ENCODE results near the gene CARD16. TPM values are rescaled to one million over a fixed set of nuclear protein-coding genes. Genes with fewer than 3 reads are reported as not detected.

Gene CARD16
- total and polyA plus RNA-seq, 7 experiments from 2014 or later: 37.1 to 184 (median 69.4) TPM

GRCh38 chr11:105051559-105051958, 6.4 kb upstream of the CARD16 start:
- CTCF ChIA-PET: no interaction called here
- H3K9me3 Mint-ChIP-seq: no peaks in the 10 kb centered on the region
- peaks cover 0 to 9% (median 5%) of the 10 kb centered on the region in 7 donors for H3K4me1 Mint-ChIP-seq

GRCh38 chr11:105049481-105049880, 4.3 kb upstream of the CARD16 start:
- POLR2A ChIA-PET: no interaction called here
- H3K9me3 Mint-ChIP-seq: peaks cover 0 to 2% (median 0%) of the 10 kb centered on the region in 11 donors
- no peak overlapping the region for H3K4me3 Mint-ChIP-seq
- Histone ChIP-seq H3K4me3 (ENCODE audit: low read length) (no peak overlapping the region), H3K36me3 (ENCODE audit: control insufficient read depth in 2 of 3, insufficient read depth in 3 of 3, low read length in 3 of 3) (no peaks in the 10 kb centered on the region), H3K27ac (ENCODE audit: low read depth, low read length) (no peak overlapping the region), H3K27me3 (ENCODE audit: control insufficient read depth in 2 of 2, insufficient read depth in 2 of 2, low read length in 2 of 2) (no peaks in the 10 kb centered on the region), H3K4me1 (ENCODE audit: control insufficient read depth in 2 of 2, insufficient read depth in 2 of 2, low read length in 2 of 2) (peaks cover 0 to 9% of the 10 kb centered on the region in 2 donors), H3K9me3 (ENCODE audit: control insufficient read depth in 2 of 3, low read length in 3 of 3) (no peaks in the 10 kb centered on the region)
- H3K4me1 Mint-ChIP-seq: peaks cover 12 to 24% (median 14%) of the 10 kb centered on the region in 7 donors
- no peak for ATAC-seq
- H3K27me3 Mint-ChIP-seq: no peaks in the 10 kb centered on the region
- intact Hi-C loops (cut with micrococcal nuclease): loop anchor here (5.0 to 10.0 kb wide), 5 partner anchors 37 to 1025 kb away; partner anchors contain the start of genes AASDHPPT (in 2 of the 2), KBTBD3 (in 2 of the 2) and MSANTD4 (in 1 of the 2)
- H3K27ac Mint-ChIP-seq: no peak overlapping the region
- CTCF ChIA-PET: interaction anchor here (0.6 kb wide), 1 partner anchor 47 kb away, joined by 3 read pairs; no protein-coding TSS in a partner anchor
- DNase-seq: no peak
- H3K36me3 Mint-ChIP-seq: peaks cover 0 to 6% (median 0%) of the 10 kb centered on the region in 5 donors

More at GRCh38 chr11:105051559-105051958, 6.4 kb upstream of the CARD16 start:
- POLR2A ChIA-PET: no interaction called here
- intact Hi-C loops (cut with micrococcal nuclease): no loop called here
- H3K36me3 Mint-ChIP-seq: peaks cover 0 to 2% (median 0%) of the 10 kb centered on the region in 5 donors
- H3K9me3 ChIP-seq (ENCODE audit: control insufficient read depth in 2 of 3, low read length in 3 of 3): no peaks in the 10 kb centered on the region
- no peak overlapping the region for H3K4me3 Mint-ChIP-seq
- ATAC-seq (no peak), DNase-seq (no peak)
- H3K27ac ChIP-seq (ENCODE audit: low read depth, low read length): no peak overlapping the region
- H3K36me3 ChIP-seq (ENCODE audit: control insufficient read depth in 2 of 3, insufficient read depth in 3 of 3, low read length in 3 of 3): no peaks in the 10 kb centered on the region
- H3K4me1 ChIP-seq (ENCODE audit: control insufficient read depth in 2 of 2, insufficient read depth in 2 of 2, low read length in 2 of 2): no peaks in the 10 kb centered on the region
- no peaks in the 10 kb centered on the region for H3K27me3 ChIP-seq (ENCODE audit: control insufficient read depth in 2 of 2, insufficient read depth in 2 of 2, low read length in 2 of 2)
- H3K27me3 Mint-ChIP-seq: peaks cover 0 to 7% (median 0%) of the 10 kb centered on the region in 5 donors
- no peak overlapping the region for H3K4me3 ChIP-seq (ENCODE audit: low read length)
- H3K27ac Mint-ChIP-seq: no peak overlapping the region

- ATAC-seq (no peak), DNase-seq (no peak)
- H3K27ac ChIP-seq (ENCODE audit: low read depth, low read length): no peak overlapping the region
- ChIA-PET CTCF (no interaction called here), POLR2A (no interaction called here)
- peak overlapping the region in 2 of 9 donors; percentile 14 to 99 for H3K27ac Mint-ChIP-seq
- H3K9me3 Mint-ChIP-seq: peaks cover 0 to 2% (median 0%) of the 10 kb centered on the region in 11 donors
- no peaks in the 10 kb centered on the region for H3K36me3 ChIP-seq (ENCODE audit: control insufficient read depth in 2 of 3, insufficient read depth in 3 of 3, low read length in 3 of 3)
- H3K4me3 Mint-ChIP-seq: peak overlapping the region in 1 of 10 donors; percentile 35
- H3K9me3 ChIP-seq (ENCODE audit: control insufficient read depth in 2 of 3, low read length in 3 of 3): no peaks in the 10 kb centered on the region
- intact Hi-C loops (cut with micrococcal nuclease): loop anchor here (2.0 to 10.0 kb wide), 6 partner anchors 14 to 1028 kb away; partner anchors contain the start of genes AASDHPPT (in 2 of the 2), KBTBD3 (in 2 of the 2) and MSANTD4 (in 1 of the 2)
- H3K36me3 Mint-ChIP-seq: peaks cover 0 to 21% (median 4%) of the 10 kb centered on the region in 5 donors
- no peaks in the 10 kb centered on the region for H3K27me3 ChIP-seq (ENCODE audit: control insufficient read depth in 2 of 2, insufficient read depth in 2 of 2, low read length in 2 of 2)
- no peaks in the 10 kb centered on the region for H3K27me3 Mint-ChIP-seq
- H3K4me1 Mint-ChIP-seq: peaks cover 30 to 48% (median 37%) of the 10 kb centered on the region in 7 donors
- no peak overlapping the region for H3K4me3 ChIP-seq (ENCODE audit: low read length)
- H3K4me1 ChIP-seq (ENCODE audit: control insufficient read depth in 2 of 2, insufficient read depth in 2 of 2, low read length in 2 of 2): peaks cover 15 to 19% of the 10 kb centered on the region in 2 donors
Measured at GRCh38 chr11:105046898-105047579, 1.9 kb upstream of the CARD16 start.

GRCh38 chr11:105045676-105046296, 651 bp upstream of the CARD16 start:
- H3K36me3 Mint-ChIP-seq: peaks cover 0 to 30% (median 16%) of the 10 kb centered on the region in 5 donors
- H3K9me3 Mint-ChIP-seq: peaks cover 0 to 2% (median 0%) of the 10 kb centered on the region in 11 donors
- ATAC-seq (no peak), DNase-seq (no peak)
- H3K27ac Mint-ChIP-seq: peak overlapping the region; percentile 82 to 100 (median 97)
- Histone ChIP-seq H3K27me3 (ENCODE audit: control insufficient read depth in 2 of 2, insufficient read depth in 2 of 2, low read length in 2 of 2) (no peaks in the 10 kb centered on the region), H3K27ac (ENCODE audit: low read depth, low read length) (peak overlapping the region; percentile 87), H3K36me3 (ENCODE audit: control insufficient read depth in 2 of 3, insufficient read depth in 3 of 3, low read length in 3 of 3) (peaks cover 5 to 8% (median 6%) of the 10 kb centered on the region in 3 experiments), H3K9me3 (ENCODE audit: control insufficient read depth in 2 of 3, low read length in 3 of 3) (no peaks in the 10 kb centered on the region), H3K4me1 (ENCODE audit: control insufficient read depth in 2 of 2, insufficient read depth in 2 of 2, low read length in 2 of 2) (peaks cover 19% of the 10 kb centered on the region in 2 donors), H3K4me3 (ENCODE audit: low read length) (peak overlapping the region; percentile 62)
- ChIA-PET POLR2A (interaction anchor here (0.9 to 1.0 kb wide), 2 partner anchors 10 to 340 kb away, joined by 3 read pairs; no protein-coding TSS in a partner anchor), CTCF (no interaction called here)
- intact Hi-C loops (cut with micrococcal nuclease): loop anchor here (1.0 to 10.0 kb wide), 10 partner anchors 9 to 1029 kb away; partner anchors contain the start of genes AASDHPPT (in 2 of the 2), CASP4 (in 2 of the 2), KBTBD3 (in 2 of the 2) and MSANTD4 (in 1 of the 2)
- peaks cover 35 to 61% (median 44%) of the 10 kb centered on the region in 7 donors for H3K4me1 Mint-ChIP-seq
- no peaks in the 10 kb centered on the region for H3K27me3 Mint-ChIP-seq
- peak overlapping the region; percentile 76 to 100 (median 94) for H3K4me3 Mint-ChIP-seq

- Histone ChIP-seq H3K4me3 (ENCODE audit: low read length) (no peak overlapping the region), H3K9me3 (ENCODE audit: control insufficient read depth in 2 of 3, low read length in 3 of 3) (no peaks in the 10 kb centered on the region), H3K27ac (ENCODE audit: low read depth, low read length) (no peak overlapping the region), H3K36me3 (ENCODE audit: control insufficient read depth in 2 of 3, insufficient read depth in 3 of 3, low read length in 3 of 3) (peaks cover 5 to 11% (median 9%) of the 10 kb centered on the region in 3 experiments), H3K4me1 (ENCODE audit: control insufficient read depth in 2 of 2, insufficient read depth in 2 of 2, low read length in 2 of 2) (peaks cover 19% of the 10 kb centered on the region in 2 donors), H3K27me3 (ENCODE audit: control insufficient read depth in 2 of 2, insufficient read depth in 2 of 2, low read length in 2 of 2) (no peaks in the 10 kb centered on the region)
- Mint-ChIP-seq H3K36me3 (peaks cover 4 to 54% (median 43%) of the 10 kb centered on the region in 5 donors), H3K27ac (no peak overlapping the region), H3K4me3 (peak overlapping the region in 8 of 10 donors; percentile 8 to 99 (median 92)), H3K27me3 (no peaks in the 10 kb centered on the region), H3K9me3 (peaks cover 0 to 9% (median 0%) of the 10 kb centered on the region in 11 donors), H3K4me1 (peaks cover 35 to 74% (median 52%) of the 10 kb centered on the region in 7 donors)
- DNase-seq: no peak
- ChIA-PET CTCF (no interaction called here), POLR2A (interaction anchor here (0.9 kb wide), 1 partner anchor 12 kb away, joined by 3 read pairs; no protein-coding TSS in a partner anchor)
- ATAC-seq: no peak
- intact Hi-C loops (cut with micrococcal nuclease): loop anchor here (2.0 to 10.0 kb wide), 2 partner anchors 59 to 1033 kb away; partner anchors contain the start of genes AASDHPPT (in 2 of the 2) and KBTBD3 (in 2 of the 2)
Measured at GRCh38 chr11:105042178-105042577, 3.0 kb downstream of the CARD16 start.

- CTCF ChIA-PET: no interaction called here
- ATAC-seq (no peak), DNase-seq (no peak)
- POLR2A ChIA-PET: interaction anchor here (0.7 kb wide), 1 partner anchor 71 kb away, joined by 3 read pairs; no protein-coding TSS in a partner anchor
- Histone ChIP-seq H3K4me3 (ENCODE audit: low read length) (no peak overlapping the region), H3K36me3 (ENCODE audit: control insufficient read depth in 2 of 3, insufficient read depth in 3 of 3, low read length in 3 of 3) (peaks cover 5 to 11% (median 9%) of the 10 kb centered on the region in 3 experiments), H3K27me3 (ENCODE audit: control insufficient read depth in 2 of 2, insufficient read depth in 2 of 2, low read length in 2 of 2) (no peaks in the 10 kb centered on the region), H3K9me3 (ENCODE audit: control insufficient read depth in 2 of 3, low read length in 3 of 3) (no peaks in the 10 kb centered on the region), H3K27ac (ENCODE audit: low read depth, low read length) (no peak overlapping the region), H3K4me1 (ENCODE audit: control insufficient read depth in 2 of 2, insufficient read depth in 2 of 2, low read length in 2 of 2) (peaks cover 17 to 19% of the 10 kb centered on the region in 2 donors)
- Mint-ChIP-seq H3K27me3 (no peaks in the 10 kb centered on the region), H3K36me3 (peaks cover 4 to 63% (median 49%) of the 10 kb centered on the region in 5 donors), H3K9me3 (peaks cover 0 to 9% (median 2%) of the 10 kb centered on the region in 11 donors), H3K4me1 (peaks cover 32 to 72% (median 55%) of the 10 kb centered on the region in 7 donors), H3K27ac (no peak overlapping the region), H3K4me3 (peak overlapping the region in 1 of 10 donors; percentile 7)
- intact Hi-C loops (cut with micrococcal nuclease): loop anchor here (10.0 kb wide), 1 partner anchor 1034 kb away; the partner anchor contains the start of genes AASDHPPT (in 2 of the 2) and KBTBD3 (in 2 of the 2)
Measured at GRCh38 chr11:105040703-105041102, 4.4 kb downstream of the CARD16 start.
